Measurements from ENCODE around the gene STK16. TPM values are rescaled to one million over a fixed set of nuclear protein-coding genes. Genes with fewer than 3 reads are reported as not detected.

STK16 gene
- total RNA-seq, 4 donors from 2014 or later, result 10.9 to 22.9 (median 16.1) TPM

GRCh38 chr2:219280651-219281050 is 35.4 kb downstream of the STK16 start:
- peaks cover 77% of the 10 kb centered on the region for H3K4me1 ChIP-seq
- peak overlapping the region; percentile 99 for H3K27ac ChIP-seq
- 86% methylated on average over 4 of the region's 4 CpGs for WGBS
- DNase-seq (ENCODE audit: low spot score in 2 of 2), result no peak
- H3K9me3 ChIP-seq, result no peaks in the 10 kb centered on the region
- H3K4me3 ChIP-seq, result peak overlapping the region; percentile 93
- H3K36me3 ChIP-seq, result peaks cover 46% of the 10 kb centered on the region
- no peaks in the 10 kb centered on the region for H3K27me3 ChIP-seq
- TF ChIP-seq, protein P1, sequence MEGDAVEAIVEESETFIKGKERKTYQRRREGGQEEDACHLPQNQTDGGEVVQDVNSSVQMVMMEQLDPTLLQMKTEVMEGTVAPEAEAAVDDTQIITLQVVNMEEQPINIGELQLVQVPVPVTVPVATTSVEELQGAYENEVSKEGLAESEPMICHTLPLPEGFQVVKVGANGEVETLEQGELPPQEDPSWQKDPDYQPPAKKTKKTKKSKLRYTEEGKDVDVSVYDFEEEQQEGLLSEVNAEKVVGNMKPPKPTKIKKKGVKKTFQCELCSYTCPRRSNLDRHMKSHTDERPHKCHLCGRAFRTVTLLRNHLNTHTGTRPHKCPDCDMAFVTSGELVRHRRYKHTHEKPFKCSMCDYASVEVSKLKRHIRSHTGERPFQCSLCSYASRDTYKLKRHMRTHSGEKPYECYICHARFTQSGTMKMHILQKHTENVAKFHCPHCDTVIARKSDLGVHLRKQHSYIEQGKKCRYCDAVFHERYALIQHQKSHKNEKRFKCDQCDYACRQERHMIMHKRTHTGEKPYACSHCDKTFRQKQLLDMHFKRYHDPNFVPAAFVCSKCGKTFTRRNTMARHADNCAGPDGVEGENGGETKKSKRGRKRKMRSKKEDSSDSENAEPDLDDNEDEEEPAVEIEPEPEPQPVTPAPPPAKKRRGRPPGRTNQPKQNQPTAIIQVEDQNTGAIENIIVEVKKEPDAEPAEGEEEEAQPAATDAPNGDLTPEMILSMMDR (IDR thresholded peaks at IDR 0.05), result no peak
- no peak for TF ChIP-seq EP300 (IDR thresholded peaks at IDR 0.05)
- TF ChIP-seq POLR2A (IDR thresholded peaks at IDR 0.05), result no peak
- TF ChIP-seq POLR2AphosphoS5 (IDR thresholded peaks at IDR 0.05), result no peak

- 67% methylated on average over 5 of the region's 8 CpGs for WGBS
Observed at GRCh38 chr2:219281588-219281987, 36.3 kb downstream of the STK16 start.

GRCh38 chr2:219282375-219282774 is 37.1 kb downstream of the STK16 start:
- Histone ChIP-seq H3K4me1 (peaks cover 92% of the 10 kb centered on the region), H3K36me3 (peaks cover 46% of the 10 kb centered on the region), H3K4me3 (no peak overlapping the region), H3K9me3 (no peaks in the 10 kb centered on the region), H3K27me3 (no peaks in the 10 kb centered on the region), H3K27ac (no peak overlapping the region)
- TF ChIP-seq POLR2A (IDR thresholded peaks at IDR 0.05), result no peak
- no peak for TF ChIP-seq POLR2AphosphoS5 (IDR thresholded peaks at IDR 0.05)
- TF ChIP-seq, protein P1 (IDR thresholded peaks at IDR 0.05), result no peak
- no peak for TF ChIP-seq EP300 (IDR thresholded peaks at IDR 0.05)
- DNase-seq (ENCODE audit: low spot score in 2 of 2), result no peak
- 80% methylated on average over 5 of the region's 5 CpGs for WGBS

More at GRCh38 chr2:219281588-219281987, 36.3 kb downstream of the STK16 start:
- H3K4me1 ChIP-seq, result peaks cover 86% of the 10 kb centered on the region
- no peaks in the 10 kb centered on the region for H3K9me3 ChIP-seq
- TF ChIP-seq POLR2A (IDR thresholded peaks at IDR 0.05) (no peak), POLR2AphosphoS5 (IDR thresholded peaks at IDR 0.05) (no peak), EP300 (IDR thresholded peaks at IDR 0.05) (no peak)
- TF ChIP-seq, protein P1 (IDR thresholded peaks at IDR 0.05), result no peak
- H3K36me3 ChIP-seq, result peaks cover 46% of the 10 kb centered on the region
- no peak overlapping the region for H3K27ac ChIP-seq
- no peaks in the 10 kb centered on the region for H3K27me3 ChIP-seq
- DNase-seq (ENCODE audit: low spot score in 2 of 2), result no peak
- H3K4me3 ChIP-seq, result no peak overlapping the region

- 85% methylated on average over 16 of the region's 17 CpGs for WGBS
- Histone ChIP-seq H3K27me3 (no peaks in the 10 kb centered on the region), H3K9me3 (no peaks in the 10 kb centered on the region), H3K4me3 (no peak overlapping the region), H3K4me1 (peaks cover 92% of the 10 kb centered on the region), H3K36me3 (peaks cover 46% of the 10 kb centered on the region), H3K27ac (no peak overlapping the region)
- TF ChIP-seq POLR2A (IDR thresholded peaks at IDR 0.05), result no peak
- no peak for TF ChIP-seq POLR2AphosphoS5 (IDR thresholded peaks at IDR 0.05)
- TF ChIP-seq, protein P1 (IDR thresholded peaks at IDR 0.05), result no peak
- no peak for TF ChIP-seq EP300 (IDR thresholded peaks at IDR 0.05)
- DNase-seq (ENCODE audit: low spot score in 2 of 2), result peak in 1 of 2 donors; percentile 56
Observed at GRCh38 chr2:219282943-219283581, 37.8 kb downstream of the STK16 start.

DNA sequence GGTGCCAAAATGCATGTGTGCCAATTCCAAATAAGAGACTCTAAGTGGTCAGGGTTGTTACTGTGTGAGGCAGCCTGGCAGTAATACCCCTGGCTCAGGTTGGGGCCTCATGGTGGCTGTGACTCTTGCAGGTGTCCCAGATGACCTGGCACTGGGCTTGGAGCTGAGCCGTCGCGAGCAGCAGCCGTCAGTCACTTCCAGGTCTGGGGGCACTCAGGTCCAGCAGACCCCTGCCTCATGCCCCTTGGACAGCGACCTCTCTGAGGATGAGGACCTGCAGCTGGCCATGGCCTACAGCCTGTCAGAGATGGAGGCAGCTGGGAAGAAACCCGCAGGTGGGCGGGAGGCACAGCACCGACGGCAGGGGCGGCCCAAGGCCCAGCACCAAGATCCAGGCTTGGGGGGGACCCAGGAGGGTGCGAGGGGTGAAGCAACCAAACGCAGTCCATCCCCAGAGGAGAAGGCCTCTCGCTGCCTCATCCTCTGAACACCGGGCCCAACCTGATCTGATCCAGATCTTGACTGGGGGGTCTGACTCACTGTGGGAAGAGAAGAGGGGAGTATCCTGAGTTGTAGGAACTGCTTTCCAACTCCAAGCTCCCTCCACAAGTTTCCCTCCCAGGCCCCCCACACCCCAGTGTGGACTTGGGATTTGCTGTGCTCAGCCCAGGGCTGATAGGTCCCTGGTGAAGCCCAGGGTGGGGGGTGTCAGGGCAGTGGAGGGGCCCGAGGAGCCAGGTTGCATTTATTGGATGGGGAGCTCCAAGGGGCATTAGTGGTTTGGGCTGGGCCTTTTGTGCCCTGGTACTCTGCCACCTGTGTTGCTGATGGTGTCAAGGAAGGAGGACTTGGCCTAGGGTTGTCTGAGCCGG is 39.5 kb downstream of the STK16 start:
- WGBS, result 80% methylated on average over 12 of the region's 16 CpGs
- Histone ChIP-seq H3K4me3 (no peak overlapping the region), H3K36me3 (peaks cover 46% of the 10 kb centered on the region), H3K9me3 (no peaks in the 10 kb centered on the region), H3K4me1 (peaks cover 89% of the 10 kb centered on the region), H3K27ac (peak overlapping the region; percentile 56), H3K27me3 (no peaks in the 10 kb centered on the region)
- peak in 1 of 2 donors; percentile 60 for DNase-seq (ENCODE audit: low spot score in 2 of 2)
- no peak for TF ChIP-seq EP300 (IDR thresholded peaks at IDR 0.05)
- no peak for TF ChIP-seq POLR2AphosphoS5 (IDR thresholded peaks at IDR 0.05)
- no peak for TF ChIP-seq POLR2A (IDR thresholded peaks at IDR 0.05)
- TF ChIP-seq, protein P1 (IDR thresholded peaks at IDR 0.05), result no peak

Data from suprapubic skin (tissue), 4 donors.